ENCODE measurements around the gene AFMID.

DNA sequence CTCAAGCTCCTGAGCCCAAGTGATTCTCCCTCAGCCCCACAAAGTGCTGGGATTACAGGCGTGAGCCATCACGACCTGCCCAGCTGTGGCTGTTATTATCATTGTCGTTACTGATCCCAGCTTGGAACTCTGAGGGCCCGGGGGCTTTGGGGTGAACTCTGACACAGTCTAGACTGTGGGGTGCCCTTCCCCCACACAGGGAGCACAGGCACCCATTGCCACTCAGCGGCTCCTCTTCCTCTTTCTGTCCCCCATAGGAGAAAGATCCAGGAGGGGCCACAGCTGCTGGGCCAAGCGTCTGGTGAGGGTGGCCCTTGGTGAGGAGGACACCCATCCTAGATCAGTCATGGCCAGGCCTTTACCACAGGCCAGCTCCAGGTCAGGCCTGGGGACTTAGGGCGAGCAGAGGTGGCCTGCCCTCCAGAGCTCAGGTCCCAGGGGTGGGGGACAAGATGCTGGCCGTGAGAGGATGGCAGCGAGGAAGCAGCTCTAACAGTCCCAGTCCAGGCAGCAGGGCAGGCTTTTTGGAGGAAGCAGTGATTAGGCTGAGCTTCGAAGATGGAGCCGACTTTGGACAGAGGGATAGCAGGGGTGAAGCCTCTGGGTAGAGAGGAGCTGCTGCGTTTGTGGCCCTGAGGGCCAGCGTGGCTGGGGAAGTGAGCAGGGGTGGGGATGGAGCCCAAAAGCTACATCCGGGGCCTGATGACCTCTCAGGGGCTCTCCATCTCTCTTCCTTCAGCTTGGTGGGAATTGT, 69.0 kb downstream of the AFMID start:
- TF ChIP-seq, protein P1, sequence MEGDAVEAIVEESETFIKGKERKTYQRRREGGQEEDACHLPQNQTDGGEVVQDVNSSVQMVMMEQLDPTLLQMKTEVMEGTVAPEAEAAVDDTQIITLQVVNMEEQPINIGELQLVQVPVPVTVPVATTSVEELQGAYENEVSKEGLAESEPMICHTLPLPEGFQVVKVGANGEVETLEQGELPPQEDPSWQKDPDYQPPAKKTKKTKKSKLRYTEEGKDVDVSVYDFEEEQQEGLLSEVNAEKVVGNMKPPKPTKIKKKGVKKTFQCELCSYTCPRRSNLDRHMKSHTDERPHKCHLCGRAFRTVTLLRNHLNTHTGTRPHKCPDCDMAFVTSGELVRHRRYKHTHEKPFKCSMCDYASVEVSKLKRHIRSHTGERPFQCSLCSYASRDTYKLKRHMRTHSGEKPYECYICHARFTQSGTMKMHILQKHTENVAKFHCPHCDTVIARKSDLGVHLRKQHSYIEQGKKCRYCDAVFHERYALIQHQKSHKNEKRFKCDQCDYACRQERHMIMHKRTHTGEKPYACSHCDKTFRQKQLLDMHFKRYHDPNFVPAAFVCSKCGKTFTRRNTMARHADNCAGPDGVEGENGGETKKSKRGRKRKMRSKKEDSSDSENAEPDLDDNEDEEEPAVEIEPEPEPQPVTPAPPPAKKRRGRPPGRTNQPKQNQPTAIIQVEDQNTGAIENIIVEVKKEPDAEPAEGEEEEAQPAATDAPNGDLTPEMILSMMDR (conservative IDR thresholded peaks at IDR 0.05; ENCODE audit: low read depth in 2 of 2) = no peak
- no peak for TF ChIP-seq JUNB (IDR thresholded peaks at IDR 0.05; ENCODE audit: unreplicated experiment)
- TF ChIP-seq, protein P2, sequence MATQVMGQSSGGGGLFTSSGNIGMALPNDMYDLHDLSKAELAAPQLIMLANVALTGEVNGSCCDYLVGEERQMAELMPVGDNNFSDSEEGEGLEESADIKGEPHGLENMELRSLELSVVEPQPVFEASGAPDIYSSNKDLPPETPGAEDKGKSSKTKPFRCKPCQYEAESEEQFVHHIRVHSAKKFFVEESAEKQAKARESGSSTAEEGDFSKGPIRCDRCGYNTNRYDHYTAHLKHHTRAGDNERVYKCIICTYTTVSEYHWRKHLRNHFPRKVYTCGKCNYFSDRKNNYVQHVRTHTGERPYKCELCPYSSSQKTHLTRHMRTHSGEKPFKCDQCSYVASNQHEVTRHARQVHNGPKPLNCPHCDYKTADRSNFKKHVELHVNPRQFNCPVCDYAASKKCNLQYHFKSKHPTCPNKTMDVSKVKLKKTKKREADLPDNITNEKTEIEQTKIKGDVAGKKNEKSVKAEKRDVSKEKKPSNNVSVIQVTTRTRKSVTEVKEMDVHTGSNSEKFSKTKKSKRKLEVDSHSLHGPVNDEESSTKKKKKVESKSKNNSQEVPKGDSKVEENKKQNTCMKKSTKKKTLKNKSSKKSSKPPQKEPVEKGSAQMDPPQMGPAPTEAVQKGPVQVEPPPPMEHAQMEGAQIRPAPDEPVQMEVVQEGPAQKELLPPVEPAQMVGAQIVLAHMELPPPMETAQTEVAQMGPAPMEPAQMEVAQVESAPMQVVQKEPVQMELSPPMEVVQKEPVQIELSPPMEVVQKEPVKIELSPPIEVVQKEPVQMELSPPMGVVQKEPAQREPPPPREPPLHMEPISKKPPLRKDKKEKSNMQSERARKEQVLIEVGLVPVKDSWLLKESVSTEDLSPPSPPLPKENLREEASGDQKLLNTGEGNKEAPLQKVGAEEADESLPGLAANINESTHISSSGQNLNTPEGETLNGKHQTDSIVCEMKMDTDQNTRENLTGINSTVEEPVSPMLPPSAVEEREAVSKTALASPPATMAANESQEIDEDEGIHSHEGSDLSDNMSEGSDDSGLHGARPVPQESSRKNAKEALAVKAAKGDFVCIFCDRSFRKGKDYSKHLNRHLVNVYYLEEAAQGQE (IDR thresholded peaks at IDR 0.05; ENCODE audit: unreplicated experiment) = no peak
